Measurements from ENCODE around the gene WSCD2. TPM values are rescaled to one million over a fixed set of nuclear protein-coding genes. Genes with fewer than 3 reads are reported as not detected.

The WSCD2 gene
- total RNA-seq, 1 donor from 2014 or later = 1.9 TPM

DNA sequence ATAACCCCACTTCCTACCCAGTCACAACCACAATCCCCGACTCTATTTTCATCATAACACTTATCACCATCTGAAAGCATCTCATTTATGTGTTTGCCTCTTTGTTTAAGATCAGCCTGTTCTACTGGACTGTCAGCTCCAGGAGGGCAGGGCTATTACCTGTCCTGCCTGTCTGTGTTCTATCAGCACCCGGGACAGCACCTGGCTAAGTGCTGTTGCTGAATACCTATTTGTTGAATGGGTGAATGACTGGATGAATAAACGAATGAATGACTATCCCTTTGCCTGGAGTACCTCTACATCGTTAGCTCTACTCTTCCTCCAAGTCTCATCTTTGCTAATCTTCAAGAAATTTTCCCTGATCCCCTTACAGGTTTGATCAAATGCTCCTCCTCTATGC lies 69.0 kb downstream of the WSCD2 start:
- H3K27ac Mint-ChIP-seq = no peak overlapping the region
- ATAC-seq (ENCODE audit: low read depth) = no peak
- H3K9me3 Mint-ChIP-seq = no peaks in the 10 kb centered on the region
- ChIA-PET CTCF (no interaction called here), POLR2A (no interaction called here)
- DNase-seq = no peak
- H3K36me3 Mint-ChIP-seq (ENCODE audit: low read depth) = no peaks in the 10 kb centered on the region
- no peak overlapping the region for H3K4me3 Mint-ChIP-seq
- peaks cover 6% of the 10 kb centered on the region for H3K4me1 Mint-ChIP-seq
- intact Hi-C loops (cut with micrococcal nuclease) = loop anchor here (10.0 kb wide), 1 partner anchor 317 kb away; the partner anchor contains the start of gene FICD
- TF ChIP-seq, protein P1, sequence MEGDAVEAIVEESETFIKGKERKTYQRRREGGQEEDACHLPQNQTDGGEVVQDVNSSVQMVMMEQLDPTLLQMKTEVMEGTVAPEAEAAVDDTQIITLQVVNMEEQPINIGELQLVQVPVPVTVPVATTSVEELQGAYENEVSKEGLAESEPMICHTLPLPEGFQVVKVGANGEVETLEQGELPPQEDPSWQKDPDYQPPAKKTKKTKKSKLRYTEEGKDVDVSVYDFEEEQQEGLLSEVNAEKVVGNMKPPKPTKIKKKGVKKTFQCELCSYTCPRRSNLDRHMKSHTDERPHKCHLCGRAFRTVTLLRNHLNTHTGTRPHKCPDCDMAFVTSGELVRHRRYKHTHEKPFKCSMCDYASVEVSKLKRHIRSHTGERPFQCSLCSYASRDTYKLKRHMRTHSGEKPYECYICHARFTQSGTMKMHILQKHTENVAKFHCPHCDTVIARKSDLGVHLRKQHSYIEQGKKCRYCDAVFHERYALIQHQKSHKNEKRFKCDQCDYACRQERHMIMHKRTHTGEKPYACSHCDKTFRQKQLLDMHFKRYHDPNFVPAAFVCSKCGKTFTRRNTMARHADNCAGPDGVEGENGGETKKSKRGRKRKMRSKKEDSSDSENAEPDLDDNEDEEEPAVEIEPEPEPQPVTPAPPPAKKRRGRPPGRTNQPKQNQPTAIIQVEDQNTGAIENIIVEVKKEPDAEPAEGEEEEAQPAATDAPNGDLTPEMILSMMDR (IDR thresholded peaks at IDR 0.05) = no peak
- H3K27me3 Mint-ChIP-seq = peaks cover 6% of the 10 kb centered on the region

DNA sequence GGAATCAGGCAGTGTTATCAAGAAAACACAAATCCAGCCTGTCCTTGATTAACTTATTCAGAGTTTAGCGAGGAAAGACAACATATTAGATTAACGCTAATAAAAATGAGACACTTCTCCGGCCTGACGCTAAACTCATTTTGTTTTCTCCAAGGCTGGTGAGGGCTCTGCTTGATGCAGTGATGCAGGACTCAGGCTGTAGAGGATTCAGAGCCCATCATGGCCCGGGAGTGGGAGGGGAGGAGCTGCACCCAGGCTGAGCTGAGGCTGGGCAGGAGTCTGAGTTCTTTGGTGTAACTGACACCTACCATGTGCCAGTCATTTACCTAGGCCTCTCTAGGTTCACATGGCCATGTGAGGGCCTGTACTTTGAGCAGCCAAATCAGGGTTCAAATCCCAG lies 70.0 kb downstream of the WSCD2 start:
- H3K27ac Mint-ChIP-seq = no peak overlapping the region
- DNase-seq = no peak
- peaks cover 7% of the 10 kb centered on the region for H3K27me3 Mint-ChIP-seq
- CTCF ChIA-PET = no interaction called here
- H3K4me3 Mint-ChIP-seq = no peak overlapping the region
- no peak for ATAC-seq (ENCODE audit: low read depth)
- H3K9me3 Mint-ChIP-seq = no peaks in the 10 kb centered on the region
- intact Hi-C loops (cut with micrococcal nuclease) = loop anchor here (10.0 kb wide), 1 partner anchor 316 kb away; the partner anchor contains the start of gene FICD
- no peaks in the 10 kb centered on the region for H3K36me3 Mint-ChIP-seq (ENCODE audit: low read depth)
- POLR2A ChIA-PET = no interaction called here
- peaks cover 2% of the 10 kb centered on the region for H3K4me1 Mint-ChIP-seq
- TF ChIP-seq, protein P1 (IDR thresholded peaks at IDR 0.05) = no peak

DNA sequence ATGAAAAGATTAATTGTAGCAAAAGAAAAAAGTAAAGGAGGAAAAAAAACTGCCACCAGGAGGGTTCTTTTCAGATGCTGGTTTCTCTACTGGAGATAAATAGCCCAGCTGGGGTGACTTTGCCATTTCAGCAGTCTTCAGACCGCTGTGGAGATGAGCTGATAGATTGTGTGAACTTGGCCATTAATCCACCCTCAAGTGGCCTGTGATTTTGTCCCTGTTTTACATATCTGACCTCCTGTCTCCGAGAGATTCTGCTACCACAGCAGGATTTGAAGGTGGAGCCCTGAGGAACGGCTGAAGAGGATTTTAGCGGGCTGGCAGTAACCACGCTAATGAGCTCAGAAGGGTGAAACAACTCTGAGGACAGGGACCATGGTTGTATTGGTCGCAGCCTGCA lies 72.7 kb downstream of the WSCD2 start:
- peaks cover 11% of the 10 kb centered on the region for H3K27me3 Mint-ChIP-seq
- H3K4me1 Mint-ChIP-seq = no peaks in the 10 kb centered on the region
- ATAC-seq (ENCODE audit: low read depth) (no peak), DNase-seq (no peak)
- no peak overlapping the region for H3K27ac Mint-ChIP-seq
- no peaks in the 10 kb centered on the region for H3K9me3 Mint-ChIP-seq
- no peak overlapping the region for H3K4me3 Mint-ChIP-seq
- POLR2A ChIA-PET = interaction anchor here (0.5 kb wide), 1 partner anchor 314 kb away, joined by 5 read pairs; no protein-coding TSS in a partner anchor
- TF ChIP-seq, protein P1 (IDR thresholded peaks at IDR 0.05) = no peak
- CTCF ChIA-PET = no interaction called here
- H3K36me3 Mint-ChIP-seq (ENCODE audit: low read depth) = no peaks in the 10 kb centered on the region
- intact Hi-C loops (cut with micrococcal nuclease) = no loop called here

DNA sequence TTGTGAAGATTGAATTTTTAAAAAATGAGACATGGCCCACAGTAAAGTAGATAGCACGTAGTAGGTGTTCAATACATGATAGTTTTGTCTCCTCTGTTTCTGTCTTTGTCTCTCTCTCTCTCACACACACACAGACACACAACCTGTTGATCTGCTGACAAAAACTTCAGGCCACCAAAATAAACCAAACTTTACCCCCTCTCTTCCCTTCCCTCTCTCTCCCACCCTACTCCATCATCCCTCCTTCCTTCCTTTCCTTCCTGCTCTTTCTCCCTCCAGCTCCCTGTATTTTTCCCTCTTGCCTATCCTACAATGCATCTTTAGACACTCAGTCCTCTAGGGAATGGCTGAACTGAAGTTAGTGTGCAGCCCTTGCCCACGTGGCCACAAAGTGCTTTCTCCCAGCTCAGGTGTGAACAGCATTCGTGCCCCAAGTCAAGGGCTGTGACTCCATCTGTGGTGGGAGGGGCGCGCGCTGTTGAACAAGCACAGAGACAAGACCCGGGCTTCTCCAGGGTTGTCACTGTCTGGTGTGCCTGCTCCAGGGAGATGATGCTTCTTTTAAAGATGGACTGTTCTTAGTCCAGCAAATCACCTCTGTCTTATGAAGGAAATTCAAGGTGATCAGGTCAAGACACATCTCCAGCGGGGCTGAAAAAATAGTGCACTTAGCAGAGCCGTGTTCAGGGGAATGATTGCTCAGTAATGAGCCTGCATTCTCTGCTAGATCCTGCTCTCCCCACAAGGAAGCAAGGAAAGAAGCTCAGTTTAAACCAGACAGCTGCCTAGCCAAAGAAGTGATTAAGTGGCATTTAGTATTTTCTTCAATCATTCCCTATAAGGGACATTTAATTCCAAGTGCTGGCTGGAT lies 75.3 kb downstream of the WSCD2 start:
- Mint-ChIP-seq H3K9me3 (no peaks in the 10 kb centered on the region), H3K36me3 (ENCODE audit: low read depth) (no peaks in the 10 kb centered on the region), H3K4me3 (no peak overlapping the region), H3K27ac (no peak overlapping the region), H3K27me3 (peaks cover 14% of the 10 kb centered on the region), H3K4me1 (no peaks in the 10 kb centered on the region)
- POLR2A ChIA-PET = no interaction called here
- CTCF ChIA-PET = no interaction called here
- TF ChIP-seq, protein P1 (IDR thresholded peaks at IDR 0.05) = no peak
- ATAC-seq (ENCODE audit: low read depth) (no peak), DNase-seq (no peak)
- intact Hi-C loops (cut with micrococcal nuclease) = no loop called here

DNA sequence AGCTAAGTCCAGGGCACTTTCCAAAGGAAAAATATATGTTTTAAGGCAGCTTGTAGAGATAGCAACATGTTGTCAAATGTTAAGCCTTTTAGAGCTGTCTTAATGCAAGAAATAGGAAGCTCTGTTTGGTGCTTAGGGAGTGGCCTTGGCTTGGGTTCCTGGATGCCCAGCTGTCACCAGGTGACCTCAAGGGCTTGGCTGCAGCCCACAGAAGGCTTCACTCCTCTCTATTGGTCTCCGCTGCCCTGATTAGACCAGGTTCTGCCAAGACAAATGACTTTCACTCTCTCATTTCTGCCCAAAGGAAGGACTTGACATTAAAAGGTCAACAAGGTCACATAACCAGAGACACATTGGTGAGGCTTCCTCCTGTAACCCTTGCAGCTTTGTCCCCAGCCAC lies 76.8 kb downstream of the WSCD2 start:
- TF ChIP-seq, protein P1 (IDR thresholded peaks at IDR 0.05) = no peak
- Mint-ChIP-seq H3K9me3 (no peaks in the 10 kb centered on the region), H3K36me3 (ENCODE audit: low read depth) (no peaks in the 10 kb centered on the region), H3K27ac (no peak overlapping the region), H3K27me3 (peaks cover 15% of the 10 kb centered on the region), H3K4me3 (no peak overlapping the region), H3K4me1 (no peaks in the 10 kb centered on the region)
- intact Hi-C loops (cut with micrococcal nuclease) = no loop called here
- ATAC-seq (ENCODE audit: low read depth) (no peak), DNase-seq (no peak)
- POLR2A ChIA-PET = no interaction called here
- CTCF ChIA-PET = no interaction called here
